ACC112 (cell line): Measurements from ENCODE around the gene CEP135.
"Not testable (repeated sequence)": the region's sequence is repeated elsewhere in the genome, so short reads cannot be mapped to it uniquely, and the experiment has no call there.

Source experiments
- H2AFZ ChIP-seq: fragments of 200-600 bp; sonication (generic); one replicate; pipeline ENCODE4 v1.6.0; 2017; ENCODE audit warnings: antibody characterized with exemption, low read length; ENCODE audit not compliant: unreplicated experiment
- H3K27ac ChIP-seq: fragments of 200-600 bp; sonication (generic); 2 replicates; pipeline ENCODE4 v1.5.1; 2014; ENCODE audit warnings: low read depth, mild to moderate bottlenecking, antibody characterized with exemption, low read length, moderate library complexity
- H3K27me3 ChIP-seq: fragments of 200-600 bp; sonication (generic); 2 replicates; pipeline ENCODE4 v1.6.1; 2014; ENCODE audit warnings: mild to moderate bottlenecking, antibody characterized with exemption, low read length, moderate library complexity, mixed read lengths; ENCODE audit not compliant: insufficient read depth
- H3K36me3 ChIP-seq: fragments of 200-600 bp; sonication (generic); 2 replicates; pipeline ENCODE4 v1.6.1; 2016; ENCODE audit warnings: mild to moderate bottlenecking, antibody characterized with exemption, low read length, moderate library complexity, mixed read lengths; ENCODE audit not compliant: insufficient read depth
- H3K4me1 ChIP-seq: fragments of 200-600 bp; sonication (generic); one replicate; pipeline ENCODE4 v1.6.1; 2016; ENCODE audit warnings: low read length, mixed read lengths; ENCODE audit not compliant: insufficient read depth, unreplicated experiment, control insufficient read depth
- H3K4me3 ChIP-seq: fragments of 200-600 bp; sonication (generic); 2 replicates; pipeline ENCODE4 v1.5.1; 2014; ENCODE audit warnings: mild to moderate bottlenecking, low read depth, low read length
- H3K79me2 ChIP-seq: fragments of 200-600 bp; sonication (generic); one replicate; pipeline ENCODE4 v1.6.0; 2016; ENCODE audit warnings: low read length; ENCODE audit not compliant: control insufficient read depth, unreplicated experiment, insufficient read depth

CEP135 gene

DNA sequence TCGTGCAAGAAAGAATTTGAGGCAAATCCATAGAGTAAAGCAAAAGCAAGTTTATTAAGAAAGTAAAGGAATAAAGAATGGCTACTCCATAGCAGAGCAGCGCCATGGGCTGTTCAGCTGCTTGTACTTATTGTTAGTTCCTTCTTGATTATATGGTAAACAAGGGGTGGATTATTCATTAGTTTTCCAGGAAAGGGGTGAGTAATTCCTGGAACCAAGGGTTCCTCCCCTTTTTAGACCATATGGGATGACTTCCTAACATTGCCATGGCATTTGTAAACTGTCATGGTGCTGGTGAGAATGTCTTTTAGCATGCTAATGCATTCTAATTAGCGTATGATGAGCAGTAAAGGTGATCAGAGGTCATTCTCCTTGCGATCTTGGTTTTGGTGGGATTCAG, 23.5 kb upstream of the CEP135 start:
- H3K27ac ChIP-seq, result no peak overlapping the region
- H3K4me1 ChIP-seq, result peaks cover 12% of the 10 kb centered on the region
- no peaks in the 10 kb centered on the region for H3K36me3 ChIP-seq
- no peaks in the 10 kb centered on the region for H3K79me2 ChIP-seq
- no peaks in the 10 kb centered on the region for H3K27me3 ChIP-seq
- no peak overlapping the region for H2AFZ ChIP-seq
- no peak overlapping the region for H3K4me3 ChIP-seq

GRCh38 chr4:55926610-55927009, 22.1 kb upstream of the CEP135 start:
- Histone ChIP-seq H2AFZ (no peak overlapping the region), H3K4me1 (no peaks in the 10 kb centered on the region), H3K36me3 (no peaks in the 10 kb centered on the region), H3K27ac (no peak overlapping the region), H3K79me2 (no peaks in the 10 kb centered on the region), H3K27me3 (no peaks in the 10 kb centered on the region), H3K4me3 (no peak overlapping the region)

GRCh38 chr4:55927803-55928437, 20.8 kb upstream of the CEP135 start:
- no peaks in the 10 kb centered on the region for H3K4me1 ChIP-seq
- H3K27ac ChIP-seq, result no peak overlapping the region
- no peak overlapping the region for H3K4me3 ChIP-seq
- H2AFZ ChIP-seq, result no peak overlapping the region
- H3K27me3 ChIP-seq, result no peaks in the 10 kb centered on the region
- H3K79me2 ChIP-seq, result no peaks in the 10 kb centered on the region
- no peaks in the 10 kb centered on the region for H3K36me3 ChIP-seq

DNA sequence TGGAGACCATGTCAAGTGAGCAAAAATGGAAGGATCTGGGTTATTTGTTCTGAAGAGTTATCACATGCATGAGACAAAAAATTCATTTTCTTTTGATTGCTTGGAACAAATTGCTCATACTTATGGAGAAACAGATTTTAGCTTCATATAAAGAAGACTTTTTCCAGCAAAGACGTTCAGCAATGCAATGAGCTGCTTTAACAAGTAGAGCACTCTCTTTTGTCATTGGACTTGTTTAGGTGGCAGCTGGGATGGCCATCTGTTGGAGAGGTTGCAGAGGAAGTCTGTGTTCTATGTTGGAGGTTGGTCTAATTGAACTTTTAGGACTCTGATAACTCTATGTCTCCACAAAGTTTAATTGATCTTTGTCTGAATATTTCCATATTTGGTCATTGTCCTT, 19.9 kb upstream of the CEP135 start:
- no peaks in the 10 kb centered on the region for H3K27me3 ChIP-seq
- no peaks in the 10 kb centered on the region for H3K79me2 ChIP-seq
- H3K4me1 ChIP-seq, result no peaks in the 10 kb centered on the region
- no peak overlapping the region for H3K27ac ChIP-seq
- H3K36me3 ChIP-seq, result no peaks in the 10 kb centered on the region
- no peak overlapping the region for H2AFZ ChIP-seq
- no peak overlapping the region for H3K4me3 ChIP-seq

DNA sequence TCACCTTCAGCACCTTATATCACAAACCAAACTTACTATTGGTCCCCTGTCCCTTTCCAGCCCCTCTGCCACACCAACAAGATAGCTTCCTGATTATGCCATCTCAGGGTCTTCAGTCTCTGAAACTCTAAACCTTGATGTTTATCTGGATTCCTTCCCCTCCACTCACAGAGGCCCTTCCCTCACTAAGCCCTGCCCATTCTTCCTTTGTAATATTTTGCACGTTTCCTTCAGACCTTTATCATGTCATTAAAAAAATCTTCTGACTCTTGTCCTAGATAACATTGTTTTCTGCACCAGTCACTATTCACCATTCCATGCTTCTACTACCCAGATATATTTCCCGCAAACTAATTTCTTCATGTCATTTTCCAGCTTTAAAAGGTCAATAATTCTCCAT, 17.7 kb upstream of the CEP135 start:
- no peaks in the 10 kb centered on the region for H3K4me1 ChIP-seq
- H3K27ac ChIP-seq, result no peak overlapping the region
- H3K27me3 ChIP-seq, result no peaks in the 10 kb centered on the region
- no peak overlapping the region for H3K4me3 ChIP-seq
- no peaks in the 10 kb centered on the region for H3K36me3 ChIP-seq
- no peak overlapping the region for H2AFZ ChIP-seq
- H3K79me2 ChIP-seq, result no peaks in the 10 kb centered on the region

GRCh38 chr4:55931833-55932232, 16.9 kb upstream of the CEP135 start:
- Histone ChIP-seq H3K36me3 (no peaks in the 10 kb centered on the region), H3K4me3 (no peak overlapping the region), H2AFZ (no peak overlapping the region), H3K79me2 (no peaks in the 10 kb centered on the region), H3K4me1 (no peaks in the 10 kb centered on the region), H3K27me3 (no peaks in the 10 kb centered on the region), H3K27ac (no peak overlapping the region)

DNA sequence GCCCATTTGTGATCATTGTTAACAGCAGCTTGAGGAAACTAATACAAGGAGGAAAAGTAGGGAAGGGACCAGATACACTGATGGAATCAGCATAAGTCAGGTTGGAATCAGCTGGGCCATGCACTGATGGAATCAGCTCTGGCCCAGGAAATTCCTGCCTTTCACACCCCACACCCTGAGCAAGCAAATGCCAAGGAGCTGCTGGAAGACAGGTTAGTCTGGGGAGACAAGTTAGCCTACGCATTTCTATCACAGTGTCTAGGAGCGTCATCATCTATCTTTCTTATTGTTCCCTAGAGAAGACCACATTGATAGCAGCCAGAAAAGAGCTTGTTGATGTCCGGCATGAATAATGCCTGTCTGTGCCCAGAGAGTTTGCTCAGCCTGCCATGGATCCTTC, 16.2 kb upstream of the CEP135 start:
- H3K4me3 ChIP-seq, result no peak overlapping the region
- 0 out of 2 replicates have a peak, but pooled peaks cover 6% of the 10 kb centered on the region for H3K36me3 ChIP-seq
- no peaks in the 10 kb centered on the region for H3K27me3 ChIP-seq
- no peak overlapping the region for H3K27ac ChIP-seq
- H3K79me2 ChIP-seq, result no peaks in the 10 kb centered on the region
- no peak overlapping the region for H2AFZ ChIP-seq
- H3K4me1 ChIP-seq, result no peaks in the 10 kb centered on the region

DNA sequence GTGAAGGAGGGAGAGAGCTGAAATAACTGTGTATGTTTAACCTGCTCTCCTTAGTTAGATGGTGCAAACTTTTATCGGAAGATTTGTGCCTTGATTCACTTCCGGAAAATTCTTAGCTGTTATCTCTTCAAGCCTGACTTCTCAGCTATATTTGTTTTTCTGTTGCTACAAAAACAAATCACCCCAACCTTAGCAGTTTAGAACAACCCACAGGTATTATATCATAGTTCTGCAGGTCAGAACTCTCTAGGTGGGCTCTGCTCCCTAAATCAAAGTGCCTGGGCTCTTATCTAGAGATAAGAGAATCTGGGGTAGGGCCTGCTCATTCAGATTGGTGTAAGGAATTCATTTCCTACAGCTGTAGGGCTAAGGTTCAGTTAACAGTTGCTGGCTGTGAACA, 15.1 kb upstream of the CEP135 start:
- Histone ChIP-seq H3K4me3 (no peak overlapping the region), H3K36me3 (peaks cover 17% of the 10 kb centered on the region), H3K27me3 (no peaks in the 10 kb centered on the region), H3K27ac (no peak overlapping the region), H3K79me2 (no peaks in the 10 kb centered on the region), H2AFZ (no peak overlapping the region), H3K4me1 (no peaks in the 10 kb centered on the region)

- not testable (repeated sequence) for H2AFZ ChIP-seq, H3K4me3 ChIP-seq
- H3K36me3 ChIP-seq, result peaks cover 23% of the 10 kb centered on the region
These were observed 12.8 kb upstream of the CEP135 start for GRCh38 chr4:55935907-55936306.

DNA sequence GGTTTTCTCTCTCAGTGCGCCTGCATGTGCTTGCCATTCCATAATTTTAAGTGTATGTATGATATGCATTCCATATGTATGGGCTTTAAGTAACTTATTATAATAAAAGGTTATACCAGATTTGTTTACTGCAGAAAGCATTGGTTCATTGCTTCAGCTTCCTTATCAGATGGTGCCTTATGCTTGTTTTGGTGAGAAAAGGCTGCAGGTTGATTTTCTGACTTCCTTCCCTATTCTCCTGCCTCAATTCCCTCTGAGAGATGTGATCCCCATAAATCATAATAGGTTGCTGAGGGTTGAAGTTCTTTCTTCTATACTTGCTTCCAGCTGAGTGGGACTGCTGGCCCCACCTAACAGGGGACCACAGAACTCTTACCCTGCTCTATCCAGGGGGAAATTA, 10.3 kb upstream of the CEP135 start:
- no peak overlapping the region for H3K27ac ChIP-seq
- H3K4me3 ChIP-seq, result no peak overlapping the region
- H3K4me1 ChIP-seq, result no peaks in the 10 kb centered on the region
- H2AFZ ChIP-seq, result no peak overlapping the region
- H3K27me3 ChIP-seq, result no peaks in the 10 kb centered on the region
- H3K79me2 ChIP-seq, result no peaks in the 10 kb centered on the region
- H3K36me3 ChIP-seq, result peaks cover 23% of the 10 kb centered on the region

More at GRCh38 chr4:55935907-55936306, 12.8 kb upstream of the CEP135 start:
- not testable (repeated sequence) for H3K27ac ChIP-seq, H3K4me1 ChIP-seq, H3K79me2 ChIP-seq, H3K27me3 ChIP-seq

DNA sequence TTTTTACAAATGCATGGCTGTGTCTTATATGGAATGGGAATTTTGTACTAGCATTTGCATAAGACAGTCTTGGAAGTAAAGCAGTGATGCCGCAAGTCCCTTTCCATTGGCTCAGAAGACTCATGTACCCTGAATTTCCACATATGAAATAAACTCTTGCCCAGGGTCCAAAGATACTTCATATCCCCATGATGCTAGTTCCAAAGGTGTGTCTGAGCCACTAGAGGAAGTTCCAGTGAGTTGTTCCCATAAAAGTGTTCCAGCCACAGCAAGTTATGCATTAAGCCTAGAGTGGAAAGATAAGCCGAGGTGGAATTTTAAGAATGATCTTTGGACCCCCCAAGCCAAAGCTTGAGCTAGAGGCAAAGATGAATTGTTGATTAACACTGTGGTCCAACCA, 9.3 kb upstream of the CEP135 start:
- Histone ChIP-seq H3K4me1 (no peaks in the 10 kb centered on the region), H3K27me3 (no peaks in the 10 kb centered on the region), H3K27ac (no peak overlapping the region), H3K36me3 (peaks cover 23% of the 10 kb centered on the region), H3K79me2 (no peaks in the 10 kb centered on the region), H2AFZ (no peak overlapping the region), H3K4me3 (no peak overlapping the region)
